Measurements from ENCODE around the gene VPS25.

- TF ChIP-seq CTCF (IDR thresholded peaks at IDR 0.05) = no peak
- no peak for TF ChIP-seq POLR2A (IDR thresholded peaks at IDR 0.05)
Observed at GRCh38 chr17:42809250-42809649, 36.0 kb downstream of the VPS25 start.
